ENCODE measurements around the gene ODAD3.

Gene ODAD3

DNA sequence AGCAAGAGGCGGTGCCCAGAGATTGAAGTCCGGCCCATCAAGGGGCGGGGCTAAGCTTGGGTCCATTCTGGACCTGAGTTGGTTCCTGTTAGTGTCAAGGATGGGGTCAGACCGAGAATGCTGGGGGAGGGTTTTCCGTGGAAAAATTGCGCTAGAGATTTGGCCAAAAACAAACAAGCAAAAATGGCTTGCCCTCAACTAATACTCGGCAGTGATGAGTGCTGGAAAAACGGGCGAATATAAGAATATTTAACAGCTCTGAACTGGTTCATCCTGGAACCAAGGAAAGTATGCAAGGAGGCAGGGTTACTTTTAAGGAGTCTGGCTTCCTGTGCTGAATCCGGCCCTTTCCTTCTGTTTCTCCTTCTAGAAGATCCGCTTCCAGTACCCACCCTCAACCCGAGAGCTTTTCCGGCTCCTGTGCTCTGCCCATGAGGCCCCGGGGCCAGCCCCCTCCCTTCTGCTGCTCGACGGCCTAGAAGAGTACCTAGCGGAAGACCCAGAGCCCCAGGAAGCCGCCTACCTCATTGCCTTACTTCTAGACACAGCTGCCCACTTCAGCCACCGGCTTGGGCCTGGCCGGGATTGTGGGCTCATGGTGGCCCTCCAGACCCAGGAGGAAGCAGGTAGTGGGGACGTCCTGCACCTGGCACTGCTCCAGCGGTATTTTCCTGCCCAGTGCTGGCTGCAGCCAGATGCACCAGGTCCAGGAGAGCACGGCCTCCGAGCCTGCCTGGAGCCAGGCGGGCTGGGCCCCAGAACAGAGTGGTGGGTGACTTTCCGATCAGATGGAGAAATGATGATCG is 59.6 kb downstream of the ODAD3 start:
- peak; percentile 44 for DNase-seq (ENCODE audit: low read depth)

DNA sequence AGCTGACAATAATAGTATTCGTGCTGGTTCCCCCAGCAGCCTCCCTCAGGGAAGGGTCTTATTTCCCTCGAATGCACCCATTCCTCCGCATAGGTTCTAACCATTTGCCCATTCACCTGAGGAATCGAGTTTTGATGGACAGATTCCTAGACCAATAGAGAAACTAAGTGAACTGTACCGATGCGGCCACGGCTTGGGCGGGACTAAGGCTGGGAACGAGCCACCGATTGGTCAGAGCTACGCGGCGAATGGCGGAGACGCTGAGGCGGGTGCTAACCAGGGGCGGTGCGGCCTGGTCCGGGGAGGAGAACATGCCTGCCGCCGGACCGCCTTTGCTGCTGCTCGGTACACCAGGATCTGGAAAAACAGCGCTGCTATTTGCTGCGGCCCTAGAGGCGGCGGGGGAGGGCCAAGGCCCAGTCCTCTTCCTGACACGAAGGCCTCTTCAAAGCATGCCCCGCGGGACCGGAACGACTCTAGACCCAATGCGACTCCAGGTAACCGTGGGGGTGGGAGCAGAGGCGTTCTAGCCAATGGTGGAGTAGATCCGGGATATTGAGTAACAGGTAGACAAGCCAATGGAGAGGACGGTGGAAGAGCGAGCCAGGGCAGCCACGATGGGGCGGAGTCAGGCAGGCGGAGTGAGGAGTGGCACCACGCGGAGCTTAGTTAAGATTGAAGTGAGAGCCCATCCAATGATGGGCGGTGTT is 60.3 kb downstream of the ODAD3 start, which contains the start of gene SWSAP1:
Gene SWSAP1, plus strand, starts transcription at position 234 of the 710 bp plus-strand sequence. Its CDS starts 15 bp downstream, at position 249.
- peak; percentile 92 for DNase-seq (ENCODE audit: low read depth)

DNA sequence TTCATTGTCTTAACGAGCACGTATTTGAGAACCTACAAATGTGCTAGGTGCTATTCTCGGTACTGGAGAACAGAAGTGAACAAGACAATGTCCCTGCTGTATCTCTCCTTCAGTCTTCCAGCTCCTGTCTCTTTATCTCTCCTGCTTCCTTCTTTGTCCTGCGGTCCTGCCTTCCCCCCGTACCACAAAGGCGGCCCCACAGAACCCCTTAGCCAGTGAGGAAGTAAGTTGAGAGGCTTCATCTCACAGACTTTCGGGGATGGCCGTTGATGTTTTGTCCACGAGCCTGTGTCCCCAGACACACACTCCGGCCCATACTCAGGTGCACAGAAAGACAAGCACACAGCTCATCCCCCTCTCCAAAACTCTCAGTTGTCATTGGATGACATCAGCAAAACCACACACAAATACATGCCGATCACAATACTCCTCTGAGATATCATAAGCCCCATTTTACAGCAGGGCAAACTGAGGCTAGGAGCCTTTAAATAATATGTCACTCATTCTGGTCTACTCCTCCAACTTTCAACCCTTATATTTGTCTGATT is 61.0 kb downstream of the ODAD3 start:
- DNase-seq (ENCODE audit: low read depth): no peak

DNA sequence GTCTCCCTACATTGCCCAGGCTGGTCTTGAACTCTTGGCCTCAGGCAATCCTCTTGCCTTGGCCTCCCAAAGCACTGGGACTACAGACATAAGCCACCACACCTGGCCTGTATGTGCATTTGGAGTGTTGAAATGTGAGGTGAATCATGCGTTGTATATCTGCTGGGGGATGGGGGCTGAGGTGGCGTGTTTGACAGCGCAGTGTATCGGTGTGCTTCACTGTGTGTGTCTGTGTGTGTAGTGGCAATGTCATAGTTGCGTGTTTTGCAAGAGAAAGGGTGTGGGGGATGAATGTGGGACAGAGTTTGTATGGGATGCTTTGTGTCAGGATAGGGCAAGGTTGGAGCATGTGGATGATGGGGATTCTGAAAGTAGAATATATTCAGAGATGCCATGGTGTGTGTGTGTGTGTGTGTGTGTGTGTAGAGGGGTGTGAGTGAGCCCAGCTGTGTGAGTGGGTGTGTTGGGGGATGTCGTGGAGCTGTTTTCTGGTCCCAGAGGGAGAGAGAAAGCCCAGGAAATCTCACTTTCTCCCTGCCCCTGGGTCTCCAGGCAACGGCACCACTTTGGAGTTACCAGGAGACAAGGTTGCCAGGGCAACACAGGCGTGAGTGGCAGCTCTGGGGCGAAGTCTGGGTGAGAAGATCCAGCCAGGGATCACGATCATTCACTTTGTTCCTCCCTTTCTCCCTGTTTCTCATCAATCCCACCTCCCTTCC is 61.6 kb downstream of the ODAD3 start:
- DNase-seq (ENCODE audit: low read depth): no peak

DNA sequence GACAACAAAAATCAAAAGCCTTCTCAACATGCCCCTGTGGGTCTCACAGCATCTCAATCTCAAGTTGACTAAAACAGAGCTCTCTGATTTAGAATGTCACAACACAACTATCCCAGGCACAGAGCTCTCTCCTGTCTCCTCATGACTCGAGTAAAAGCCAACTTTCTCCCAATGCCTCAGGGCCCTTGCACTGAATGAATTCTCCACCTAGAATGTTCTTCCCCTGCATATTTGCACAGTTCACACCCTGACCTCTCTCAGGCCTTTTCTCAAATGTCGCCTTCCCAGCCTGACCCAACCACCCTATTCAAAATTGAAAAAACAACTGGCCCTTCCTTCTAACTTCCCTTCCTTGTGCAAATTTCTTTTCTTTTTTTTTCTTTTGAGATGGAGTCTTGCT is 64.2 kb downstream of the ODAD3 start:
- DNase-seq (ENCODE audit: low read depth): no peak

All from stimulated activated CD8-positive, alpha-beta memory T cell treated with anti-CD3 and anti-CD28 coated beads, Interleukin-12 subunit alpha, Interleukin-12 subunit beta, amount 100 ng/mL, for 1 hour (primary cell).